ENCODE measurements around the gene PARPBP.
"Not testable (repeated sequence)": the region's sequence is repeated elsewhere in the genome, so short reads cannot be mapped to it uniquely, and the experiment has no call there.

PARPBP gene

DNA sequence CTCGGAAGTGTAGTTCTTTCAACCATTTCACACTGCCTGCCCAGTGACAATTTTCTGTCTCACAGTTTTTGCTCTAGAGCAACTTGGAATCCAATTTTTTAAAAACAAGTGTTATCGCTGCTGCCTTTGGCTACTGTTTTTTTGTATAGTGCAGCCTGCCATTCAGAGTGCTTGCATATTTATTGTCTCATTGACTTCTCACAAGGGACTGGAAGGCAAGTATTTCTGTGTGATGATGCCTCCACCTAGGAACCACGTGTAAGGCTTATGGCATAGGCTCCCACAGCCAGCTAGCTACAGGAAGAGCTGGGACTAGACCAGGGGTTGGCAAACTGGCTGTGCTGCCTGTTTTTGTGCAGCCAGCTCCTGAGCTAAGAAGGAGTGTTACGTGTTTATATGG, 903 bp downstream of the PARPBP start:
- H3K4me3 ChIP-seq (ENCODE audit: control insufficient read depth, low read depth, low read length), result peak overlapping the region; percentile 89
- DNase-seq (ENCODE audit: low read depth), result peak; percentile 51
- TF ChIP-seq, protein P1, sequence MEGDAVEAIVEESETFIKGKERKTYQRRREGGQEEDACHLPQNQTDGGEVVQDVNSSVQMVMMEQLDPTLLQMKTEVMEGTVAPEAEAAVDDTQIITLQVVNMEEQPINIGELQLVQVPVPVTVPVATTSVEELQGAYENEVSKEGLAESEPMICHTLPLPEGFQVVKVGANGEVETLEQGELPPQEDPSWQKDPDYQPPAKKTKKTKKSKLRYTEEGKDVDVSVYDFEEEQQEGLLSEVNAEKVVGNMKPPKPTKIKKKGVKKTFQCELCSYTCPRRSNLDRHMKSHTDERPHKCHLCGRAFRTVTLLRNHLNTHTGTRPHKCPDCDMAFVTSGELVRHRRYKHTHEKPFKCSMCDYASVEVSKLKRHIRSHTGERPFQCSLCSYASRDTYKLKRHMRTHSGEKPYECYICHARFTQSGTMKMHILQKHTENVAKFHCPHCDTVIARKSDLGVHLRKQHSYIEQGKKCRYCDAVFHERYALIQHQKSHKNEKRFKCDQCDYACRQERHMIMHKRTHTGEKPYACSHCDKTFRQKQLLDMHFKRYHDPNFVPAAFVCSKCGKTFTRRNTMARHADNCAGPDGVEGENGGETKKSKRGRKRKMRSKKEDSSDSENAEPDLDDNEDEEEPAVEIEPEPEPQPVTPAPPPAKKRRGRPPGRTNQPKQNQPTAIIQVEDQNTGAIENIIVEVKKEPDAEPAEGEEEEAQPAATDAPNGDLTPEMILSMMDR (conservative IDR thresholded peaks at IDR 0.05; ENCODE audit: control insufficient read depth, insufficient read depth, low read depth, low read length), result no peak

DNA sequence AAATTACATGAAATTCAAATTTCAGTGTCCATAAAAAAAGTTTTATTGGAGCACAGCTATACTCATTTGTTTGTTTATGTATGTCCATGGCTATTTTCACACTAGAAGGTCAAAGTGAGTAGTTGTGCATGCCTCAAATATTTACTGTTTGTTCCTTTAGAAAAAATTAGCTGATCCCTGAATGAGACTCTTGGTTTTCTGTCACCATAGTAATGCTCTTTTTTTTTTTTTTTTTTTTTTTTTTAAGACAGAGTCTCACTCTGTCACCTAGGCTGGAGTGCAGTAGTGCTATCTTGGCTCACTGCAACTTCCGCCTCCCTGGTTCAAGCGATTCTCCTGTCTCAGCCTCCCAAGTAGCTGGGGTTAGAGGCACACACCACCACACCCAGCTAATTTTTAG, 1.3 kb downstream of the PARPBP start:
- peak overlapping the region; percentile 89 for H3K4me3 ChIP-seq (ENCODE audit: control insufficient read depth, low read depth, low read length)
- DNase-seq (ENCODE audit: low read depth), result not testable (repeated sequence)

DNA sequence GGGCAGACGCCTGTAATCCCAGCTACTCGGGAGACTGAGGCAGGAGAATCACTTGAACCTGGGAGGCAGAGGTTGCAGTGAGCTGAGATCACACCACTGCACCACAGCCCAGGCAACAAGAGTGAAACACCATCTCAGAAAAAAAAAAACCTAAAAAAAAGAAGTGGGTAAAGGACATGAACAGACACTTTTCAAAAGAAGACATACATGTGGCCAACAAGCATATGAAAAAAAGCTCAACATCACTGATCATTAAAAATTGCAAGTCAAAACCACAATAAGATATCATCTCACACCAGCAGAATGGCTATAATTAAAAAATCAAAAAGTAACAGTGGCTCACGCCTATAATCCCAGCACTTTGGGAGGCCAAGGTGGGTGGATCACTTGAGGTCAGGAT, 10.7 kb downstream of the PARPBP start:
- not testable (repeated sequence) for DNase-seq (ENCODE audit: low read depth)

DNA sequence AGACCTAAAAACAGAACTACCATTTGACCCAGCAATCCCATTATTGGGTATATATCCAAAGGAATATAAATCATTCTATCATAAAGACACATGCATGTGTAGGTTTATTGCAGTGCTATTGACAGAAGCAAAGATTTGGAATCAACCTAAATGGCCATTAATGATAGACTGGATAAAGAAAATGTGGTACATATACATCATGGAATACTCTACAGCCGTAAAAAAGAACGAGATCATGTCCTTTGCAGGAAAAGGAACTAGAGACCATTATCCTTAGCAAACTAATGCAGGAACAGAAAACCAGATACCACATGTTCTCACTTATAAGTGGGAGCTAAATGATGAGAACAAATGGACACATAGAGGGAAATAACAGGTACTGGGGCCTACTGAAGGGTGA, 11.5 kb downstream of the PARPBP start:
- H3K4me3 ChIP-seq (ENCODE audit: control insufficient read depth, low read depth, low read length); DNase-seq (ENCODE audit: low read depth): not testable (repeated sequence)

More for the DNA sequence above, 10.7 kb downstream of the PARPBP start:
- not testable (repeated sequence) for H3K4me3 ChIP-seq (ENCODE audit: control insufficient read depth, low read depth, low read length)

DNA sequence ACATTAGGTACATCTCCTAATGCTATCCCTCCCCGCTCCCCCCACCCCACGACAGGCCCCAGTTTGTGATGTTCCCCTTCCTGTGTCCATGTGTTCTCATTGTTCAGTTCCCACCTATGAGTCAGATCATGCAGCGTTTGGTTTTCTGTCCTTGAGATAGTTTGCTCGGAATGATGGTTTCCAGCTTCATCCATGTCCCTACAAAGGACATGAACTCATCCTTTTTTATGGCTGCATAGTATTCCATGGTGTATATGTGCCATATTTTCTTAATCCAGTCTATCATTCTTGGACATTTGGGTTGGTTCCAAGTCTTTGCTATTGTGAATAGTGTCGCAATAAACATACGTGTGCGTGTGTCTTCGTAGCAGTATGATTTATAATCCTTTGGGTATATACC, 17.6 kb downstream of the PARPBP start:
- H3K4me3 ChIP-seq (ENCODE audit: control insufficient read depth, low read depth, low read length), result not testable (repeated sequence)

DNA sequence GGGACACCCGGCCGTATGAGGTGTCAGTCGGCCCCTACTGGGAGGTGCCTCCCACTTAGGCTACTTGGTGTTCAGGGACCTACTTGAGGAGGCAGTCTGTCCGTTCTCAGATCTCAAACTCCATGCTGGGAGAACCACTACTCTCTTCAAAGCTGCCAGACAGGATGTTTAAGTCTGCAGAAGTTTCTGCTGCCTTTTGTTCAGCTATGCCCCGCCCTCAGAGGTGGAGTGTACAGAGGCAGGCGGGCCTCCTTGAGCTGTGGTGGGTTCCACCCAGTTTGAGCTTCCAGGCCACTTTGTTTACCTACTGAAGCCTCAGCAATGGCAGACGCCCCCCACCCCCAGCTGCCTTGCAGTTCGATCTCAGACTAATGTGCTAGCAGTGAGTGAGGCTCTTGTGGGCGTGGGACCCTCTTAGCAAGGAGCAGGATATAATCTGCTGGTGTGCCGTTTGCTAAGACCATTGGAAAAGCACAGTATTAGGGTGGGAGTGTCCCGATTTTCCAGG, 22.9 kb downstream of the PARPBP start:
- not testable (repeated sequence) for DNase-seq (ENCODE audit: low read depth); H3K4me3 ChIP-seq (ENCODE audit: control insufficient read depth, low read depth, low read length)

More for the DNA sequence above, 17.6 kb downstream of the PARPBP start:
- not testable (repeated sequence) for DNase-seq (ENCODE audit: low read depth)

DNA sequence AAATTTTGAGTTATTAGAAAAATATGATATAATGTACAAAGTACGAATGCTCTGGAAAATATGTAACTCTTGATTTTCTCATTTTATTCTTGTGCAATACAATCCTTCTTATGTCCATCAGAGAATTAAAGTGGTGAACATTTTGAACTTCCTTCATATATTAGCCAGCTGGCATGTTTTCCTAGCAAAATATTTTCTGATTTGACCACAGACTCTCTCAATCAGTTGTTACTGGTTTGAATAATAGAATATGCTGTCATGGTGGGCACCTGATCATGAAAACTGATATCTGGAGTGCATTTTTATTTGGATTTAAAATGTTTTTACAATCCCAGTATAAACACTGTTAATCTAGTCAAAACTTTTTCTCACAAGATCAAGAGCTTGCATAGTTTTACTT, 24.2 kb downstream of the PARPBP start:
- H3K4me3 ChIP-seq (ENCODE audit: control insufficient read depth, low read depth, low read length), result no peak overlapping the region
- TF ChIP-seq, protein P1 (conservative IDR thresholded peaks at IDR 0.05; ENCODE audit: control insufficient read depth, insufficient read depth, low read depth, low read length), result no peak
- no peak for DNase-seq (ENCODE audit: low read depth)

DNA sequence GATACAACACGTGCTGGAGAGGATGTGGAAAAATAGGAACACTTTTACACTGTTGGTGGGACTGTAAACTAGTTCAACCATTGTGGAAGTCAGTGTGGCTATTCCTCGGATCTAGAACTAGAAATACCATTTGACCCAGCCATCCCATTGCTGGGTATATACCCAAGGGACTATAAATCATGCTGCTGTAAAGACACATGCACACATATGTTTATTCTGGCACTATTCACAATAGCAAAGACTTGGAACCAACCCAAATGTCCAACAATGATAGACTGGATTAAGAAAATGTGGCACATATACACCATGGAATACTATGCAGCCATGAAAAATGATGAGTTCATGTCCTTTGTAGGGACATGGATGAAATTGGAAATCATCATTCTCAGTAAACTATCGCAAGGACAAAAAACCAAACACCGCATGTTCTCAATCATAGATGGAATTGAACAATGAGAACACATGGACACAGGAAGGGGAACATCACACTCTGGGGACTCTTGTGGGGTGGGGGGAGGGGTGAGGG, 27.1 kb downstream of the PARPBP start:
- DNase-seq (ENCODE audit: low read depth); H3K4me3 ChIP-seq (ENCODE audit: control insufficient read depth, low read depth, low read length): not testable (repeated sequence)

DNA sequence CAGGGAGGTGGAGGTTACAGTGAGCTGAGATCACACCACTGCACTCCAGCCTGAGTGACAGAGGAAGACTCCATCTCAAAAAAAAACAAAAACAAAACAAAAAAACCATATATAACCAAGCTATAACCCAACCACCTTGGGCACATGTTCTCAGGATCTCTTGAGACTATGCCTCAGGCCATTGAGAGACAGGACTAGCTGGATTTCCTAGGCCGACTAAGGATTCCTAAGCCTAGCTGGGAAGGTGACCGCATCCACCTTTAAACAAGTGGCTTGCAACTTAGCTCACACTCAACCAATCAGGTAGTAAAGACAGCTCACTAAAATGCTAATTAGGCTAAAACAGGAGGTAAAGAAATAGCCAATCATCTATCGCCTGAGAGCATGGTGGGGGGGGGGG, 35.2 kb downstream of the PARPBP start:
- H3K4me3 ChIP-seq (ENCODE audit: control insufficient read depth, low read depth, low read length); DNase-seq (ENCODE audit: low read depth): not testable (repeated sequence)

DNA sequence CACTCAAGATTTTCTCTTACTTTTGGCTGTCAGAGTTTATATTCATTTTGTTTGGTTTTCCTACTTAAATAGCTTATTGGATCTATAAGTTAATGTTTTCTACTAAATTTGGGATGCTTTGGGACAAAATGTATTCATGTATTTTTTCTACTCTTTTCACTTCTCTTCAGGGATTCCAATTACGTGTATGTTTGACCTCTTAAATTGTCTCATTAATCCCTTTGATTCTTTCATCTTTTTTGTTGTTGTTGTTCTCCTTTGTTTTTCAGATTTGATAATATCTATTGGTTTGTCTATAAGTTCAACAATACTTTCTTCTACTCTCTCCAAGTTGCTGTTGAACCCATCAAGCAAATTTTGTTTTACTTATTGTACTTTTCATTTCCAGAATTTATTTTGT, 43.4 kb downstream of the PARPBP start:
- no peak overlapping the region for H3K4me3 ChIP-seq (ENCODE audit: control insufficient read depth, low read depth, low read length)
- DNase-seq (ENCODE audit: low read depth), result no peak
- TF ChIP-seq, protein P1 (conservative IDR thresholded peaks at IDR 0.05; ENCODE audit: control insufficient read depth, insufficient read depth, low read depth, low read length), result no peak

Data from fibroblast of mammary gland (primary cell).